Superior temporal gyrus (tissue), 1 donor: ENCODE results near the gene HTR1B.
A peak's percentile ranks its signal among the peaks of the same experiment; 100 is the strongest.

Experiments
- DNase-seq: peaks from one replicate; pipeline ENCODE4 v3.0.0-alpha.2; 2016; ENCODE audit errors: extremely low spot score

Gene HTR1B

GRCh38 chr6:77456531-77457248 lies 6.6 kb downstream of the HTR1B start:
- peak; percentile 62 for DNase-seq

- no peak for DNase-seq
Measured at GRCh38 chr6:77455271-77455670, 8.0 kb downstream of the HTR1B start.

- DNase-seq, result no peak
Measured at GRCh38 chr6:77454386-77454785, 8.9 kb downstream of the HTR1B start.

- DNase-seq, result no peak
Measured at GRCh38 chr6:77451466-77451865, 11.8 kb downstream of the HTR1B start.

- peak; percentile 20 for DNase-seq
Measured at GRCh38 chr6:77450924-77451323, 12.4 kb downstream of the HTR1B start.

- DNase-seq, result no peak
Measured at GRCh38 chr6:77448546-77448945, 14.7 kb downstream of the HTR1B start.

- no peak for DNase-seq
Measured at GRCh38 chr6:77447254-77447653, 16.0 kb downstream of the HTR1B start.

- no peak for DNase-seq
Measured at GRCh38 chr6:77446249-77446648, 17.0 kb downstream of the HTR1B start.

- no peak for DNase-seq
Measured at GRCh38 chr6:77445214-77445613, 18.1 kb downstream of the HTR1B start.

GRCh38 chr6:77440206-77440976 lies 22.9 kb downstream of the HTR1B start:
- no peak for DNase-seq

GRCh38 chr6:77433888-77434287 lies 29.4 kb downstream of the HTR1B start:
- DNase-seq, result no peak

- no peak for DNase-seq
Measured at GRCh38 chr6:77430504-77430903, 32.8 kb downstream of the HTR1B start.

GRCh38 chr6:77425671-77426070 lies 37.6 kb downstream of the HTR1B start:
- no peak for DNase-seq

GRCh38 chr6:77425216-77425615 lies 38.1 kb downstream of the HTR1B start:
- DNase-seq, result no peak

- DNase-seq, result no peak
Measured at GRCh38 chr6:77424761-77425160, 38.5 kb downstream of the HTR1B start.

GRCh38 chr6:77416839-77417238 lies 46.5 kb downstream of the HTR1B start:
- no peak for DNase-seq

- no peak for DNase-seq
Measured at GRCh38 chr6:77415706-77416105, 47.6 kb downstream of the HTR1B start.
